ENCODE measurements around the gene CYP2A6. TPM values are rescaled to one million over a fixed set of nuclear protein-coding genes. Genes with fewer than 3 reads are reported as not detected.
A peak's percentile ranks its signal among the peaks of the same experiment; 100 is the strongest.
"Not testable (repeated sequence)": the region's sequence is repeated elsewhere in the genome, so short reads cannot be mapped to it uniquely, and the experiment has no call there.

Gene CYP2A6
- total RNA-seq, 1 experiment from 2014 or later, result 0.28 TPM

DNA sequence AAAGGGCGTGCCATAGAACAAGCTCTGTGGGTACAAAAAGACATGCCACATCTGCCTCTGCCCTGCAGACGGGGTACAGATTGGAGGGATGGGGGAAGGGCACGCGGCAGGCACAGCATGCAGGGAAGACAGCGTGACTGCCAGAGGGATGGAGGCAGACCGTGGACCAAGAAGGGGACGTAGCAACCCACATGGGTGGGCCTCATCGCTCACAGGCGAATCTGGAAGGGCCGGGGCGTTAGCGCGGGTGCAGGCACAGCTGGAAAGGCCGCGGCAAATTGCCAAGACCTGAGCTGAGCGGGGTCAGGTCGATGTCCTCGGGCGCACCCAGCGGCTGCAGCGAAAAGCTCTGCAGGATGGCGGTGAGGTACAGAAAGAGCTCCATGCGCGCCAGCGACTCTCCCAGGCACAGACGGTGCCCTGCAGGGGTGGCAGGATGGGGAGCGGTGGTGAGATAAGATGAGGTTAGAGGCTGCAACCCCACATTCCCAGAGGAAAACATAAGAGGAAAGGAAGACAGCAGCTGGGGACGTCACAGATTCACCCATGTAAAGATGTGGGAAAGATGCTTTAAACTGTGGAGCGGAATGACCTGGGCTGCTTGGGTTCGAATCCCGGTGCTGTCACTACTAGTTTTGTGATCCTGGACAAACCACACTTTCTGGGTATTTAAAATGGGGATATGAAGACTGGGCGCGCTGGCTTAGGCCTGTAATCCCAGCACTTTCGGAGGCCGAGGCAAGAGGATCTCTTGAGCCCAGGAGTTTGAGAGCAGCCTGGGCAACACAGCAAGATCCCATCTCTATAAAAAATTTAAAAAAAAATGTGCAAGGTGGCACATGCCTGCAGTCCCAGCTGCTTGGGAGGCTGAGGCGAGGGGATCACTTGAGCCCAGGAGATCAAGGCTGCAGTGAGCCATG is 31.5 kb downstream of the CYP2A6 start:
- H3K4me1 ChIP-seq (ENCODE audit: insufficient read depth, low read length); H3K9ac ChIP-seq (ENCODE audit: extremely low read depth, insufficient read length, low read length); H4K20me1 ChIP-seq (ENCODE audit: control insufficient read depth, insufficient read depth, insufficient read length); H3K36me3 Mint-ChIP-seq (ENCODE audit: insufficient read depth in 1 of 3, low read depth in 3 of 3); H2BK20ac ChIP-seq (ENCODE audit: low read depth, low read length, poor library complexity, severe bottlenecking); H3K18ac ChIP-seq (ENCODE audit: insufficient read length, low read depth, low read length); H3K4ac ChIP-seq (ENCODE audit: low read depth, low read length); H3K9me3 Mint-ChIP-seq; H3K23ac ChIP-seq (ENCODE audit: insufficient read length, low read depth, low read length); H2BK5ac ChIP-seq (ENCODE audit: insufficient read length, low read length); H2BK12ac ChIP-seq (ENCODE audit: insufficient read length, low read depth, low read length); H3K9me3 ChIP-seq (ENCODE audit: control insufficient read depth, low read depth, low read length); H3K56ac ChIP-seq (ENCODE audit: insufficient read length, low read depth, low read length); H3K27ac ChIP-seq (ENCODE audit: insufficient read length, low read depth, low read length); H3K79me2 ChIP-seq (ENCODE audit: insufficient read depth, low read length); H4K5ac ChIP-seq (ENCODE audit: insufficient read length, low read depth, low read length); H3K27me3 ChIP-seq (ENCODE audit: insufficient read depth, low read length); H3K23me2 ChIP-seq (ENCODE audit: insufficient read length, low read depth, low read length, poor library complexity, severe bottlenecking); H2AFZ ChIP-seq (ENCODE audit: low read length); H3K14ac ChIP-seq (ENCODE audit: insufficient read depth, low read length); H4K91ac ChIP-seq (ENCODE audit: insufficient read length, low read depth, low read length); H3T11ph ChIP-seq (ENCODE audit: low read length); H3K79me1 ChIP-seq (ENCODE audit: insufficient read depth, low read depth, low read length, poor library complexity, severe bottlenecking); H2BK120ac ChIP-seq (ENCODE audit: low read depth, low read length, poor library complexity, severe bottlenecking); H2AK5ac ChIP-seq (ENCODE audit: insufficient read length, low read length); H4K8ac ChIP-seq (replicated peaks; ENCODE audit: insufficient read length, low read depth, low read length); H2BK15ac ChIP-seq (ENCODE audit: low read depth, low read length): not testable (repeated sequence)
- TF ChIP-seq, protein P1, sequence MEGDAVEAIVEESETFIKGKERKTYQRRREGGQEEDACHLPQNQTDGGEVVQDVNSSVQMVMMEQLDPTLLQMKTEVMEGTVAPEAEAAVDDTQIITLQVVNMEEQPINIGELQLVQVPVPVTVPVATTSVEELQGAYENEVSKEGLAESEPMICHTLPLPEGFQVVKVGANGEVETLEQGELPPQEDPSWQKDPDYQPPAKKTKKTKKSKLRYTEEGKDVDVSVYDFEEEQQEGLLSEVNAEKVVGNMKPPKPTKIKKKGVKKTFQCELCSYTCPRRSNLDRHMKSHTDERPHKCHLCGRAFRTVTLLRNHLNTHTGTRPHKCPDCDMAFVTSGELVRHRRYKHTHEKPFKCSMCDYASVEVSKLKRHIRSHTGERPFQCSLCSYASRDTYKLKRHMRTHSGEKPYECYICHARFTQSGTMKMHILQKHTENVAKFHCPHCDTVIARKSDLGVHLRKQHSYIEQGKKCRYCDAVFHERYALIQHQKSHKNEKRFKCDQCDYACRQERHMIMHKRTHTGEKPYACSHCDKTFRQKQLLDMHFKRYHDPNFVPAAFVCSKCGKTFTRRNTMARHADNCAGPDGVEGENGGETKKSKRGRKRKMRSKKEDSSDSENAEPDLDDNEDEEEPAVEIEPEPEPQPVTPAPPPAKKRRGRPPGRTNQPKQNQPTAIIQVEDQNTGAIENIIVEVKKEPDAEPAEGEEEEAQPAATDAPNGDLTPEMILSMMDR (conservative IDR thresholded peaks at IDR 0.05), result peak; percentile 52
- H3K27me3 Mint-ChIP-seq (ENCODE audit: low read depth), result peaks cover 43% of the 10 kb centered on the region
- peak overlapping the region in 2 of 3 experiments; percentile 14 to 36; a peak in 1 of 7 replicates for H3K27ac Mint-ChIP-seq
- no CpG with 5 or more reads among the region's 36 CpGs for WGBS (ENCODE audit: extremely low coverage, insufficient read length, low lambda C conversion rate)
- peak overlapping the region; percentile 49 to 61 for H3K4me3 Mint-ChIP-seq
- peak overlapping the region; percentile 52 for H3K4me2 ChIP-seq (ENCODE audit: insufficient read depth, insufficient read length, low read length)
- peak; percentile 74 for DNase-seq
- peaks cover 24 to 30% of the 10 kb centered on the region in 2 experiments for H3K4me1 Mint-ChIP-seq
